ENCODE measurements around the gene DDX52. TPM values are rescaled to one million over a fixed set of nuclear protein-coding genes. Genes with fewer than 3 reads are reported as not detected.
A peak's percentile ranks its signal among the peaks of the same experiment; 100 is the strongest.
"Not testable (repeated sequence)": the region's sequence is repeated elsewhere in the genome, so short reads cannot be mapped to it uniquely, and the experiment has no call there.

DDX52 gene
- polyA plus RNA-seq, 1 donor from 2014 or later = 13.8 TPM

DNA sequence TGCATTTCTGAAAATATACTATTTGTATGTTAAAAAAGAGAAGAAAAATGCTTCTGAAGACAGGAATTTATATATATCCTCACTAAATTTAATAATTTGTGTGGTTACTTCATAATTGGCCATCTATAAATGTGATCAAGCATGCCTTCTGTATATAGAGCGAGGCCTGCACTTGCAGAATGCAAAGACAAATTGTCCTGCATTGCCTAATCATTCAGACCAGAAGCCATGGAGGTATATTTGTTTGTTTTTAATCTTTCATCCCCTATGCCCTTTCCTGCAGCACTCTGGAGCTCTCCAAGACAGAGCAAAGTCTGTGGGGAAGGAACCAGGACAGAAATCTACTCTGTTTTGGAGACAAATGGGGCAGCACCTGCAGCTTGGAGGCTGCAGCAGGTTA is 23.8 kb upstream of the DDX52 start:
- H3K9me3 Mint-ChIP-seq = no peaks in the 10 kb centered on the region
- H3K27ac Mint-ChIP-seq = no peak overlapping the region
- no peaks in the 10 kb centered on the region for H3K27me3 Mint-ChIP-seq
- no peak overlapping the region for H3K4me3 Mint-ChIP-seq
- H3K4me1 Mint-ChIP-seq = no peaks in the 10 kb centered on the region
- H3K36me3 Mint-ChIP-seq = no peaks in the 10 kb centered on the region

GRCh38 chr17:37664214-37664613 is 21.0 kb upstream of the DDX52 start:
- H3K9me3 Mint-ChIP-seq = no peaks in the 10 kb centered on the region
- H3K4me3 Mint-ChIP-seq = no peak overlapping the region
- H3K27ac Mint-ChIP-seq = no peak overlapping the region
- no peaks in the 10 kb centered on the region for H3K27me3 Mint-ChIP-seq
- H3K4me1 Mint-ChIP-seq = no peaks in the 10 kb centered on the region
- no peaks in the 10 kb centered on the region for H3K36me3 Mint-ChIP-seq

DNA sequence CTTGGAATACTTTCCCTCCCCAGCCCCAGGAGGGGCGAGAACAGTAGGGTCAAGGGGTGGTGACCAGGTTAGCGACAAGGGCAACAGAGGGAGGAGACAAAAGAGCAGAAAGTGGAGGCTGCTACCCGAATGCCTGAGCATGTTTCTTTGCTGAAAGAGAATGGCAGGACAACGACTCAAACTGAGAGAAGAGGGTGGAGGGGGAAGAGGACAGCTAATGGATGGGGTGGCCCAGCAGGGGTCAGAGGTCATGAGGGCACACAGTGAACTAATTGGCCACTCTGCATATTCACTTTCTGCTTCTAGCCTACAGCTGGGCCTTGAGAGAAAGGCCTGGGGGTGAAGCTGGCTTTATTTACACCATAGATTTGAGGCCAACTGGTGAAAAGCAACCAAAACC is 19.1 kb upstream of the DDX52 start:
- Mint-ChIP-seq H3K27ac (no peak overlapping the region), H3K4me3 (no peak overlapping the region), H3K9me3 (no peaks in the 10 kb centered on the region)

DNA sequence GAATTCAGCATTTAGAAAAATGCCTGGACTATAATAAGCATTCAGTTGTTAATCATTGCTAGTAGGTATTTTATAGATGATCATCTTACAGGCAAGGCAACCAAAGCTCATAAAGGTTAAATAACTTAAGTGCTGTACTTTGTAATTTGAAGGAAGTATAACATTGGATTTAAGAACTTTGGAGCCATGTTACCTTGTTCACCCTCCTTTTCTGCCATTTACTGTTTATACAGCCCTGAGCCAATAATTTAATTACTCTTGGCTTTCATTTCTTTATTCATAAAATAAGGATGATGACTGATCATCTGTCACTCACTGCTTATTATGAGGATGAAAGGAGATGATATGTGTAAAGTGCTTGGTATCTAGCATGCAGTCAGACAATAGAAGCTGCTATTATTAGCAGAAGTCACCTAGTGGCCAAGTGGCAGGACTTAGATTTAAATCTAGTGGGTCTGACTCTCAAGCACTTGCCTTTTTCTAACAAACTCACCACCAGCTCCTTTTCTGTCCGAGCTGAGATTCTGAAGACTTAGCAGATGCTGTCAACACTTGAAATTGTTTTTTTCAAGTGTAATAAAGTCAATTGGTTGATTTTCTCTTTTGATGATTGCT is 18.3 kb upstream of the DDX52 start:
- H3K27ac Mint-ChIP-seq = no peak overlapping the region
- H3K9me3 Mint-ChIP-seq = no peaks in the 10 kb centered on the region
- H3K36me3 Mint-ChIP-seq = no peaks in the 10 kb centered on the region
- H3K27me3 Mint-ChIP-seq = no peaks in the 10 kb centered on the region
- no peak overlapping the region for H3K4me3 Mint-ChIP-seq
- no peaks in the 10 kb centered on the region for H3K4me1 Mint-ChIP-seq

More for the DNA sequence above, 19.1 kb upstream of the DDX52 start:
- Mint-ChIP-seq H3K4me1 (no peaks in the 10 kb centered on the region), H3K27me3 (no peaks in the 10 kb centered on the region), H3K36me3 (no peaks in the 10 kb centered on the region)

- Mint-ChIP-seq H3K27ac (no peak overlapping the region), H3K27me3 (no peaks in the 10 kb centered on the region), H3K4me3 (no peak overlapping the region), H3K4me1 (no peaks in the 10 kb centered on the region), H3K36me3 (no peaks in the 10 kb centered on the region), H3K9me3 (no peaks in the 10 kb centered on the region)
Measured at GRCh38 chr17:37659925-37660324, 16.7 kb upstream of the DDX52 start.

DNA sequence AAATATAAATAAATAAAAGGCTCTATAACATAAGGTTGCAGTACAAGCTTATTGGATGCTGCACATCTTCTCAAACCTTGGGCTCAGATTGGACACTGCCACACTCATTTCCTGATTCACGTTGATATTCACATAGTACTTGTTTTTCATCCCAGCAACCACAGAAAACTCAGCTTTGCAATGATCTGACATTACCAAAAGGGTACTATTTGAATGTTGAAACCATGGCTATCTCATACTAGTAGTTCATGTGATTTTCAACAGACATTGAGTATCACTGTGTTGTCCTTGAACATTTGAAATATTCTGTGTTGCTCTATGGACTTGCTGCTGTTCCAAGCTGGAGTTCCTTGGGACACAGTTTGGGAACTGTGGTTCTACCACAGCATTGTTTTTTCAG is 14.0 kb upstream of the DDX52 start:
- Mint-ChIP-seq H3K4me3 (no peak overlapping the region), H3K36me3 (no peaks in the 10 kb centered on the region), H3K27ac (no peak overlapping the region), H3K9me3 (no peaks in the 10 kb centered on the region), H3K27me3 (no peaks in the 10 kb centered on the region), H3K4me1 (no peaks in the 10 kb centered on the region)

GRCh38 chr17:37651849-37652248 is 8.6 kb upstream of the DDX52 start:
- peaks cover 32% of the 10 kb centered on the region for H3K27me3 Mint-ChIP-seq

DNA sequence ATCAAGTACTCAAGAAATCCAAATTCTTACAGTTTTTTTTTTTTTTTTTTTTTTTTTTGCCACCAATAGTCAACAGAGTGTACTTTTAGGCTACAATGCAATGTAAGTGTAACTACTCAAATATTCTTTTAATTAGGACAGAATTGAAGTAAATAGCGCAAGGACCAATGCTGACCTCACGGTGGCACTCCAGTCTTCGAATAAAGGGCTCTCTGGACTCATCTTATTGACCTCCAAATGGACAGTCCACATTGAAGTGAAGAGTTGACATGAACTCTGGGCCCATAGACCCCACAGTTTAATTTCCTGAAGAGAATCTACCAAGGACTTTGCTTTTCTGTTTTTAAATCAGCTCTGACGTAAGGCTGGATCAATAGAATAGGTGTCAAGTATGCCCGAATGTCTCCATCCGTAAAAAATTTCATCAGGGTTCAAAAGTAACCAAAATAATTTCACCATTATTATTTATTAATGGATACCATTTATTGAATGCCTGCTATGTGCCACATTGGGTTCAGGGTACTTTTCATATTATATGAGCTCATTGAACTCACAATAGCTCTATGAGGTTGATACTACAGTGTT is 7.3 kb upstream of the DDX52 start:
- Mint-ChIP-seq H3K27ac (no peak overlapping the region), H3K4me1 (no peaks in the 10 kb centered on the region), H3K27me3 (peaks cover 38% of the 10 kb centered on the region), H3K36me3 (no peaks in the 10 kb centered on the region), H3K4me3 (no peak overlapping the region), H3K9me3 (peaks cover 0 to 2% (median 0%) of the 10 kb centered on the region in 3 donors)

More at GRCh38 chr17:37651849-37652248, 8.6 kb upstream of the DDX52 start:
- Mint-ChIP-seq H3K4me3 (no peak overlapping the region), H3K27ac (no peak overlapping the region), H3K36me3 (no peaks in the 10 kb centered on the region), H3K4me1 (no peaks in the 10 kb centered on the region), H3K9me3 (peaks cover 0 to 2% (median 0%) of the 10 kb centered on the region in 3 donors)

GRCh38 chr17:37648555-37648954 is 5.3 kb upstream of the DDX52 start:
- Mint-ChIP-seq H3K9me3 (peaks cover 0 to 2% (median 0%) of the 10 kb centered on the region in 3 donors), H3K4me3 (no peak overlapping the region), H3K4me1 (peaks cover 0 to 3% (median 0%) of the 10 kb centered on the region in 3 donors), H3K27ac (no peak overlapping the region), H3K36me3 (no peaks in the 10 kb centered on the region), H3K27me3 (peaks cover 45% of the 10 kb centered on the region)

- Mint-ChIP-seq H3K4me1 (peaks cover 2 to 6% (median 3%) of the 10 kb centered on the region in 3 donors), H3K9me3 (peaks cover 0 to 2% (median 0%) of the 10 kb centered on the region in 3 donors), H3K4me3 (peak overlapping the region in 1 of 4 donors; percentile 2), H3K27me3 (peaks cover 45% of the 10 kb centered on the region), H3K36me3 (no peaks in the 10 kb centered on the region), H3K27ac (no peak overlapping the region)
Measured at GRCh38 chr17:37647856-37648255, 4.6 kb upstream of the DDX52 start.

- Mint-ChIP-seq H3K36me3 (no peaks in the 10 kb centered on the region), H3K4me3 (peak overlapping the region; percentile 45 to 98 (median 97)), H3K27me3 (peaks cover 28% of the 10 kb centered on the region), H3K9me3 (no peaks in the 10 kb centered on the region), H3K4me1 (peaks cover 12 to 23% (median 23%) of the 10 kb centered on the region in 3 donors), H3K27ac (peak overlapping the region in 1 of 3 donors; percentile 86)
Measured at GRCh38 chr17:37643869-37644268, 623 bp upstream of the DDX52 start.

DNA sequence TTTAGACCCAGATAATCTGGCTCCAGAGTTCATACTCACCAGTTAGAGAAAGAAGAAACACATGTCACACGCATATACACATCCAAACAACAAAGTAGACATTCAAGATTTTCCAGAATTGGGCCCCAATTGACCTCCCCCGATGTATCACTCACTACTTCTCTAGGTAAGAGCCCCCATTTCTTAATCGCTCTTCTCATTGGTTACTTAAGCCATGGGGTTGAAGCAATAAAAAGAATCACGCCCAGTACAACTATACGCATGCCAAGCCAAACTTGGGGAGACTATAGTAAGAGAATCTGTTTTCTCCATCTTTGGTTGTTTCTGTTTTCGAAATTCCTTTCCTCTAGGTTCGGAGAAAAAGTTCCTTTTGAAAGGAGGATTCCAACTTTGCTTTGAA is 565 bp downstream of the DDX52 start:
- H3K9me3 Mint-ChIP-seq = no peaks in the 10 kb centered on the region
- H3K4me3 Mint-ChIP-seq = peak overlapping the region; percentile 96 to 98 (median 98)
- H3K4me1 Mint-ChIP-seq = peaks cover 18 to 27% (median 23%) of the 10 kb centered on the region in 3 donors
- peak overlapping the region; percentile 74 to 96 (median 86) for H3K27ac Mint-ChIP-seq
- H3K36me3 Mint-ChIP-seq = no peaks in the 10 kb centered on the region
- H3K27me3 Mint-ChIP-seq = peaks cover 18% of the 10 kb centered on the region

GRCh38 chr17:37640015-37640414 is 3.2 kb downstream of the DDX52 start:
- peaks cover 7% of the 10 kb centered on the region for H3K27me3 Mint-ChIP-seq
- H3K9me3 Mint-ChIP-seq = no peaks in the 10 kb centered on the region
- peak overlapping the region in 1 of 4 donors; percentile 60 for H3K4me3 Mint-ChIP-seq
- H3K27ac Mint-ChIP-seq = no peak overlapping the region
- peaks cover 18 to 27% (median 25%) of the 10 kb centered on the region in 3 donors for H3K4me1 Mint-ChIP-seq
- peaks cover 5% of the 10 kb centered on the region for H3K36me3 Mint-ChIP-seq

- Mint-ChIP-seq H3K36me3 (peaks cover 5% of the 10 kb centered on the region), H3K9me3 (no peaks in the 10 kb centered on the region), H3K27me3 (no peaks in the 10 kb centered on the region), H3K4me1 (peaks cover 16 to 22% (median 22%) of the 10 kb centered on the region in 3 donors), H3K27ac (no peak overlapping the region), H3K4me3 (peak overlapping the region in 1 of 4 donors; percentile 53)
Measured at GRCh38 chr17:37637956-37638355, 5.3 kb downstream of the DDX52 start.

DNA sequence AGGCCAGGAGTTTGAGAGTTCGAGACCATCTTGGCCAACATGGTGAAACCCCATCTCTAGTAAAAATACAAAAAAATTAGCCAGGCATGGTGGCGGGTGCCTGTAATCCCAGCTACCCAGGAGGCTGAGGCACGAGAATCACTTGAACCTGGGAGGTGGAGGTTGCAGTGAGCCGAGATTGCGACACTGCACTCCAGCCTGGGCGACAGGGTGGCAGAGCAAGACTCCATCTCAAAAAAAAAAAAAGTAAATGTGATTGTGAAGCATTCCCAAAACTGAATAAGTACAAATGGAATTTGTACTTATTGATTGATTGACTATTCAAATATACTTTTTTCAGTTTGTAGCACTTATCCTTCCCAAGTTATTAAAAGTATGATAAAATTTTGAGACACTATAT is 26.8 kb downstream of the DDX52 start:
- H3K27ac Mint-ChIP-seq, H3K27me3 Mint-ChIP-seq, H3K4me1 Mint-ChIP-seq, H3K9me3 Mint-ChIP-seq, H3K36me3 Mint-ChIP-seq: not testable (repeated sequence)
- peak overlapping the region in 1 of 4 donors; percentile 43 for H3K4me3 Mint-ChIP-seq

DNA sequence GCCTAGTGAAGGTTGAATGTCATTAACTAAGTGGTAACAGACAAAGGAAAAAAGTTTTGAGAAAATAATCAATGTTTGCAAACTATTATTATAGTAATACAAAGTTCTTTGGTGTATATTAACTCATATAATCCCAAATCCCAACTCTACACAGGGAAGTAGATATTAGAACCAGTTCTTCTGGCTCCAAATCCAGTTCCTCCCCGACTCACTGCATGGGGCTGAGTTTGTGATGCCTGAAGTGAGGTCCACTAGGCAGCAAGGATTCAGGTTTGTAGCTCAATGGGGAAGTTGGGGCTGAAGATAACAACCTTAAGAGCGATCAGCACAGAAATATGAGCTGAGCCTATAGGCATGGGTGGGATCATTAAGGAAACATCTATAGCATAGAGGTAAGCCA is 28.4 kb downstream of the DDX52 start:
- Mint-ChIP-seq H3K4me3 (no peak overlapping the region), H3K9me3 (no peaks in the 10 kb centered on the region), H3K4me1 (peaks cover 0 to under 1% (median 0%) of the 10 kb centered on the region in 3 donors), H3K36me3 (peaks cover 3% of the 10 kb centered on the region), H3K27me3 (no peaks in the 10 kb centered on the region), H3K27ac (no peak overlapping the region)

Data from IgD-negative memory B cell (primary cell).